ENCODE results near the gene RAP1GAP. TPM values are rescaled to one million over a fixed set of nuclear protein-coding genes. Genes with fewer than 3 reads are reported as not detected.

The RAP1GAP gene
- total and polyA plus RNA-seq, 9 of the 15 experiments (the other 6 are each of a cell fraction or from before 2014, with no cell fraction given): 0.29 to 30.2 (median 19.2) TPM

- TF ChIP-seq CHAMP1 (IDR thresholded peaks at IDR 0.05): no peak
- 0 out of 2 replicates have a peak, but pooled peaks have one; percentile 67 for TF ChIP-seq LEF1 (IDR thresholded peaks at IDR 0.05)
- no peak for TF ChIP-seq WHSC1 (IDR thresholded peaks at IDR 0.05; ENCODE audit: low read length)
- TF ChIP-seq MNT (conservative IDR thresholded peaks at IDR 0.05): peak in 1 of 2 experiments; percentile 77; a peak in 2 of 4 replicates
- peak; percentile 97 for TF ChIP-seq ESRRA (IDR thresholded peaks at IDR 0.05; ENCODE audit: borderline replicate concordance, low read depth)
- TF ChIP-seq KLF16 (IDR thresholded peaks at IDR 0.05): no peak
- peak; percentile 46; the same call in 1 of the 2 replicates for TF ChIP-seq ZFX (CRISPR knock-in tag; IDR thresholded peaks at IDR 0.05)
- no peak for TF ChIP-seq HBP1 (CRISPR knock-in tag; IDR thresholded peaks at IDR 0.05)
- no peak for TF ChIP-seq ZNF384 (IDR thresholded peaks at IDR 0.05; ENCODE audit: low read depth, low read length)
- TF ChIP-seq ZNF511 (CRISPR knock-in tag; IDR thresholded peaks at IDR 0.05): no peak
- TF ChIP-seq L3MBTL2 (IDR thresholded peaks at IDR 0.05): 0 out of 2 replicates have a peak, but pooled peaks have one; percentile 5
- TF ChIP-seq HDAC1 (IDR thresholded peaks at IDR 0.05): peak in 1 of 2 experiments; percentile 60; a peak in 2 of 4 replicates
- TF ChIP-seq NFIC (IDR thresholded peaks at IDR 0.05): peak; percentile 93
- TF ChIP-seq MAFK (IDR thresholded peaks at IDR 0.05; ENCODE audit: low read length): peak; percentile 89
- no peak for TF ChIP-seq ZMIZ1 (IDR thresholded peaks at IDR 0.05; ENCODE audit: low read depth in 2 of 2, low read length in 2 of 2)
- TF ChIP-seq CAMTA2 (CRISPR knock-in tag; conservative IDR thresholded peaks at IDR 0.05): no peak
- 0 out of 2 replicates have a peak, but pooled peaks have one; percentile 62 for TF ChIP-seq NCOR1 (IDR thresholded peaks at IDR 0.05)
- no peak for TF ChIP-seq NCOA2 (IDR thresholded peaks at IDR 0.05; ENCODE audit: partially characterized antibody in 2 of 2)
These were observed 30.4 kb downstream of the RAP1GAP start (continued) for GRCh38 chr1:21638531-21639341.

All from K562 (cell line).